Fibroblast of skin of abdomen (primary cell): ENCODE results near the gene ASPN. TPM values are rescaled to one million over a fixed set of nuclear protein-coding genes. Genes with fewer than 3 reads are reported as not detected.
A peak's percentile ranks its signal among the peaks of the same experiment; 100 is the strongest.

Source experiments
- DNase-seq: peaks from one replicate; pipeline ENCODE4 v3.0.0-alpha.2; 2013
- polyA plus RNA-seq, 2 experiments: library from polyadenylated mRNA; unstranded; fragments of 120-200 nt; gene quantifications; one replicate each; pipeline ENCODE4 v1.2.1, GENCODE V29; 2013; ENCODE audit not compliant: insufficient read length in 2 of 2

ASPN gene
- polyA plus RNA-seq (2013, experiment 1 of 2; ENCODE audit: insufficient read length) = 6.8 TPM
- polyA plus RNA-seq (2013, experiment 2 of 2; ENCODE audit: insufficient read length) = 6.5 TPM

- DNase-seq = peak; percentile 82
Observed at GRCh38 chr9:92482329-92482728, at the start of gene ASPN. TSS of gene ASPN (minus strand) at chr9:92482506.

GRCh38 chr9:92530893-92531292 lies 48.6 kb upstream of the ASPN start:
- no peak for DNase-seq

- no peak for DNase-seq
Observed at GRCh38 chr9:92529124-92529523, 46.8 kb upstream of the ASPN start.

GRCh38 chr9:92528522-92528849 lies 46.2 kb upstream of the ASPN start:
- DNase-seq = no peak

GRCh38 chr9:92527832-92528521 lies 45.7 kb upstream of the ASPN start:
- no peak for DNase-seq

GRCh38 chr9:92527291-92527828 lies 45.1 kb upstream of the ASPN start:
- no peak for DNase-seq

- no peak for DNase-seq
Observed at GRCh38 chr9:92525306-92525705, 43.0 kb upstream of the ASPN start.

GRCh38 chr9:92524881-92525280 lies 42.6 kb upstream of the ASPN start:
- no peak for DNase-seq

- no peak for DNase-seq
Observed at GRCh38 chr9:92522983-92523970, 41.0 kb upstream of the ASPN start.

- DNase-seq = no peak
Observed at GRCh38 chr9:92520837-92521236, 38.5 kb upstream of the ASPN start.

GRCh38 chr9:92518199-92518598 lies 35.9 kb upstream of the ASPN start:
- no peak for DNase-seq

GRCh38 chr9:92517046-92517445 lies 34.7 kb upstream of the ASPN start:
- DNase-seq = no peak

- no peak for DNase-seq
Observed at GRCh38 chr9:92516521-92516920, 34.2 kb upstream of the ASPN start.

GRCh38 chr9:92514635-92515034 lies 32.3 kb upstream of the ASPN start:
- DNase-seq = no peak

- no peak for DNase-seq
Observed at GRCh38 chr9:92513349-92513748, 31.0 kb upstream of the ASPN start.

- DNase-seq = peak; percentile 46
Observed at GRCh38 chr9:92512622-92513021, 30.3 kb upstream of the ASPN start.

- no peak for DNase-seq
Observed at GRCh38 chr9:92510747-92511146, 28.4 kb upstream of the ASPN start.

- DNase-seq = no peak
Observed at GRCh38 chr9:92509050-92509449, 26.7 kb upstream of the ASPN start.

GRCh38 chr9:92508018-92508820 lies 25.9 kb upstream of the ASPN start:
- DNase-seq = no peak

GRCh38 chr9:92507496-92507895 lies 25.2 kb upstream of the ASPN start:
- no peak for DNase-seq

GRCh38 chr9:92507005-92507404 lies 24.7 kb upstream of the ASPN start:
- no peak for DNase-seq

GRCh38 chr9:92506184-92506857 lies 24.0 kb upstream of the ASPN start:
- DNase-seq = peak; percentile 96
